ENCODE data around the gene PNPLA5.

DNA sequence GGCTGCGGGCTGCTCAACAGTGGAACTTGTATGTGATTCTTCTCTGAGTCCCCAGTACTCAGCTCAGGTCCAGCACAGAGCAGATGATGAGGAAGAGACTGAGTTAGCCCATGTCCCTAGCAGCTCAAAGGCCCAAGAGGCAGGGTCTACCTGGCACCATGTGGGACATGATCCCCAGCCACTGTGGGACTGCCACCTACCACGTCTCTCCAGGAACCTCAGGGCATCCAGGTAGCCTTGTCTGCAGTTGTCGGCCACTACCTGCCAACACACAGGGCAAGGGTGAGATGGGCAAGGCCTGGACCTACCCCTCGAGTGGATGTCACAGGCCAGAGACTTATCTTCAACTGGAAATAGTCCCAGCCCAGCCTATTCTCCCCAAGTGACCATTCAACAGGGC, 4.4 kb downstream of the PNPLA5 start:
- TF ChIP-seq CTCF (IDR thresholded peaks at IDR 0.05) (no peak), POLR2A (IDR thresholded peaks at IDR 0.05) (no peak)

Data from sigmoid colon (tissue), 3 donors.